GM12892 (cell line): Measurements from ENCODE around the gene HMGA1.
"Not testable (repeated sequence)": the region's sequence is repeated elsewhere in the genome, so short reads cannot be mapped to it uniquely, and the experiment has no call there.

ENCODE experiments used
- DNase-seq: peaks from one replicate; pipeline ENCODE4 v3.0.0; 2011; ENCODE audit not compliant: insufficient read length
- FAIRE-seq: peaks from 2 replicates; lab custom pipeline; 2011; peaks lifted over from hg19 to GRCh38; lab: Jason Lieb, UNC
- POLR2A ChIP-seq: IDR thresholded peaks from 2 replicates; pipeline ENCODE4 v1.6.1; 2011; ENCODE audit warnings: low read depth, low read length, control low read depth
- POLR2AphosphoS5 ChIP-seq: IDR thresholded peaks from 2 replicates; pipeline ENCODE4 v1.6.1; 2011; ENCODE audit warnings: low read depth, low read length, control low read depth
- TAF1 ChIP-seq: IDR thresholded peaks from 2 replicates; pipeline ENCODE4 v1.6.1; 2011; ENCODE audit warnings: low read depth, mild to moderate bottlenecking, control low read depth, low read length, borderline replicate concordance

The HMGA1 gene

GRCh38 chr6:34243901-34244884 is 7.5 kb downstream of the HMGA1 start:
- no peak for FAIRE-seq
- TF ChIP-seq TAF1 (no peak), POLR2AphosphoS5 (peak; percentile 1; the same call in 1 of the 2 replicates)
- no peak for DNase-seq

GRCh38 chr6:34245032-34245760 is 8.5 kb downstream of the HMGA1 start:
- TF ChIP-seq POLR2A: peak; percentile 50

GRCh38 chr6:34245761-34246140 is 9.1 kb downstream of the HMGA1 start:
- FAIRE-seq: not testable (repeated sequence)

More at GRCh38 chr6:34245032-34245760, 8.5 kb downstream of the HMGA1 start:
- not testable (repeated sequence) for DNase-seq, FAIRE-seq

GRCh38 chr6:34246249-34246562 is 9.5 kb downstream of the HMGA1 start:
- FAIRE-seq: no peak
- no peak for DNase-seq
- TF ChIP-seq POLR2AphosphoS5: no peak
- no peak for TF ChIP-seq TAF1
- TF ChIP-seq POLR2A: no peak

More at GRCh38 chr6:34245761-34246140, 9.1 kb downstream of the HMGA1 start:
- not testable (repeated sequence) for DNase-seq

GRCh38 chr6:34246563-34247391 is 10.1 kb downstream of the HMGA1 start:
- DNase-seq (peak; percentile 50), FAIRE-seq (peak; percentile 24)
- TF ChIP-seq POLR2AphosphoS5 (peak; percentile 99), POLR2A (peak; percentile 95), TAF1 (no peak; the same call in 1 of the 2 replicates)

- no peak for DNase-seq
- TF ChIP-seq POLR2A (no peak), POLR2AphosphoS5 (no peak), TAF1 (no peak)
- FAIRE-seq: no peak
These were observed 11.0 kb downstream of the HMGA1 start for GRCh38 chr6:34247481-34248197.

- FAIRE-seq (no peak), DNase-seq (no peak)
- TF ChIP-seq POLR2AphosphoS5: no peak
- TF ChIP-seq TAF1: no peak
- peak; percentile 16; the same call in 1 of the 2 replicates for TF ChIP-seq POLR2A
These were observed 11.6 kb downstream of the HMGA1 start for GRCh38 chr6:34248198-34248726.

- peak; percentile 78; the same call in 1 of the 2 replicates for TF ChIP-seq POLR2A
- TF ChIP-seq POLR2AphosphoS5: no peak
- peak; percentile 86 for FAIRE-seq
These were observed 12.2 kb downstream of the HMGA1 start, which contains the start of gene SMIM29 for GRCh38 chr6:34248727-34249468. SMIM29 (minus strand) TSS chr6:34249006; CDS start chr6:34247791, 1,215 bp downstream.

GRCh38 chr6:34249469-34250261 is 13.0 kb downstream of the HMGA1 start:
- FAIRE-seq: no peak
- TF ChIP-seq POLR2AphosphoS5: no peak
- TF ChIP-seq POLR2A: no peak
- TF ChIP-seq TAF1: no peak
- DNase-seq: no peak

More at GRCh38 chr6:34248727-34249468, 12.2 kb downstream of the HMGA1 start, which contains the start of gene SMIM29:
- peak; percentile 96 for DNase-seq

GRCh38 chr6:34252395-34252794 is 15.7 kb downstream of the HMGA1 start:
- FAIRE-seq, DNase-seq: not testable (repeated sequence)
